ENCODE measurements around the gene KRTAP1-4. TPM values are rescaled to one million over a fixed set of nuclear protein-coding genes. Genes with fewer than 3 reads are reported as not detected.
"Not testable (repeated sequence)": the region's sequence is repeated elsewhere in the genome, so short reads cannot be mapped to it uniquely, and the experiment has no call there.

Gene KRTAP1-4, protein sequence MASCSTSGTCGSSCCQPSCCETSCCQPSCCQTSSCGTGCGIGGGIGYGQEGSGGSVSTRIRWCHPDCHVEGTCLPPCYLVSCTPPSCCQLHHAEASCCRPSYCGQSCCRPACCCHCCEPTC
- total RNA-seq, result not detected

- no peak for ATAC-seq
- Mint-ChIP-seq H3K27ac (no peak within 1 kb of the TSS), H3K9me3 (no peaks in the 10 kb centered on the region)
Measured at GRCh38 chr17:41029633-41030245, at the start of gene KRTAP1-4. Gene KRTAP1-4, minus strand, starts transcription at chr17:41030195. Its CDS starts 117 bp downstream, at chr17:41030078.

GRCh38 chr17:41076788-41077187 is 46.8 kb upstream of the KRTAP1-4 start:
- Mint-ChIP-seq H3K4me1 (ENCODE audit: low read depth in 2 of 2) (no peaks in the 10 kb centered on the region), H3K27me3 (peaks cover 30 to 38% of the 10 kb centered on the region in 2 donors), H3K36me3 (no peaks in the 10 kb centered on the region), H3K9me3 (no peaks in the 10 kb centered on the region), H3K27ac (no peak overlapping the region), H3K4me3 (no peak overlapping the region)
- no peak for ATAC-seq
- no peak for DNase-seq (ENCODE audit: low spot score)

More at GRCh38 chr17:41029633-41030245, at the start of gene KRTAP1-4:
- H3K4me1 Mint-ChIP-seq (ENCODE audit: low read depth in 2 of 2), result no peaks in the 10 kb centered on the region
- peaks cover 23 to 61% of the 10 kb centered on the region in 2 donors for H3K27me3 Mint-ChIP-seq
- DNase-seq (ENCODE audit: low spot score), result no peak
- no peak within 1 kb of the TSS for H3K4me3 Mint-ChIP-seq
- H3K36me3 Mint-ChIP-seq, result no peaks in the 10 kb centered on the region

GRCh38 chr17:41073676-41074075 is 43.7 kb upstream of the KRTAP1-4 start:
- DNase-seq (ENCODE audit: low spot score) (no peak), ATAC-seq (no peak)
- Mint-ChIP-seq H3K4me1 (ENCODE audit: low read depth in 2 of 2) (no peaks in the 10 kb centered on the region), H3K4me3 (no peak overlapping the region), H3K9me3 (no peaks in the 10 kb centered on the region), H3K27me3 (peaks cover 24 to 27% of the 10 kb centered on the region in 2 donors), H3K27ac (no peak overlapping the region), H3K36me3 (no peaks in the 10 kb centered on the region)

DNA sequence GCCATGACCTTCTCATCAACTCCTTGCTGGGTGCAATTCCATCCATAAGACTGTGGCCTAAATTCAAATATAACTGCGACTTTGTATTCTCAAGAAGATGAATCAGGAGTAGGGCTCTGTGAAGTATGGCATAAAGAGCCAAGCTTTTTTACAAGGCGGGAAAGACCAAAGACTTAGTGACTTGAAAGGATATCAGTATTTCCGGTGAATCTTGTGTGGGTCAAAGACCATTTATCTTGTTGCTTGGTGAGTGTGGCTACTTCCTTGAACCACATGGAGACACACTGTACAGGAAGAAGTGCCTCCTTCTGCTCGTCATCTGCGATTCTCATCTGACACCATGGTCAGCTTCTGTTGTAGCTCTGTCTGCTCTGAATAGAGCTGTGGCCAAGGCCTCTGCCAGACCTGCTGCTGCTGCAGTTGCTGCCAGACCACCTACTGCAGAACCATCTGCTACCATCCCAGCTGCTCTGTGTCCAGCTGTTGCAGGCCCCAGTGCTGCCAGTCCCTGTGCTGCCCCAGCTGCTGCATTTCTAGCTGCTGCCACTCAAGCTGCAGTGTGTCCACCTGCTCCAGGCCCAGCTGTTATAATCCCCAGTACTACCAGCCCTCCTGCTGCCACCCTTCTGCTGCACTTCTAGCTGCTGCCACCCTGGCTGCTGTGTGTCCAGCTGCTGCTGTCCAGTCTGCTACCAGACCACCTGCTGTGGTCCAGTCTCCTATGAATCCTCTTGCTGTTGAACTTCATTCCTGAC is 41.8 kb upstream of the KRTAP1-4 start:
- ATAC-seq, result peak in 1 of 2 donors; percentile 45
- Mint-ChIP-seq H3K9me3 (no peaks in the 10 kb centered on the region), H3K36me3 (no peaks in the 10 kb centered on the region)

GRCh38 chr17:41069031-41069430 is 39.0 kb upstream of the KRTAP1-4 start:
- Mint-ChIP-seq H3K36me3 (no peaks in the 10 kb centered on the region), H3K27ac (no peak overlapping the region), H3K4me1 (ENCODE audit: low read depth in 2 of 2) (no peaks in the 10 kb centered on the region), H3K27me3 (peaks cover 4 to 11% of the 10 kb centered on the region in 2 donors), H3K4me3 (no peak overlapping the region), H3K9me3 (no peaks in the 10 kb centered on the region)
- ATAC-seq (no peak), DNase-seq (ENCODE audit: low spot score) (no peak)

More for the DNA sequence above, 41.8 kb upstream of the KRTAP1-4 start:
- no peak overlapping the region for H3K27ac Mint-ChIP-seq
- no peak for DNase-seq (ENCODE audit: low spot score)
- H3K4me1 Mint-ChIP-seq (ENCODE audit: low read depth in 2 of 2), result no peaks in the 10 kb centered on the region
- no peak overlapping the region for H3K4me3 Mint-ChIP-seq
- peaks cover 15 to 20% of the 10 kb centered on the region in 2 donors for H3K27me3 Mint-ChIP-seq

DNA sequence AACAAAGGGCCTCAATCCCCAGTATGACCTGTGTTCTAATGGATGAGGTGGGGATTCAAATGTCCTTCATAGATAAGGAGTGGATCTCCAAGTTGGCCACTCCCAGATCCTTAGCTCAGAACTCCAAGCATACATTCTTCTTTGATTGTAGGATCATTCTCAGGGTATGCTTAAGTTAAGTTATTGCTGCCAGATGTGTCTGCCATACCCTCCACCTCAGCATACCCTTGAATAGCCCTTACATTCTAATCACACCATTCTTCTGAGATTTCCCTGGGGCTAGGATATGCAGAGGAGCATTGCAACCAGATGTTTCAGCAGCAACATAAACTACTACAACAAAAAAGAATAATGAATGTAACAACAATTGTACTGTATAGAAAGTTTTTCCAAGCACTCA is 37.3 kb upstream of the KRTAP1-4 start:
- Mint-ChIP-seq H3K4me1 (ENCODE audit: low read depth in 2 of 2) (no peaks in the 10 kb centered on the region), H3K27ac (no peak overlapping the region), H3K36me3 (no peaks in the 10 kb centered on the region)

DNA sequence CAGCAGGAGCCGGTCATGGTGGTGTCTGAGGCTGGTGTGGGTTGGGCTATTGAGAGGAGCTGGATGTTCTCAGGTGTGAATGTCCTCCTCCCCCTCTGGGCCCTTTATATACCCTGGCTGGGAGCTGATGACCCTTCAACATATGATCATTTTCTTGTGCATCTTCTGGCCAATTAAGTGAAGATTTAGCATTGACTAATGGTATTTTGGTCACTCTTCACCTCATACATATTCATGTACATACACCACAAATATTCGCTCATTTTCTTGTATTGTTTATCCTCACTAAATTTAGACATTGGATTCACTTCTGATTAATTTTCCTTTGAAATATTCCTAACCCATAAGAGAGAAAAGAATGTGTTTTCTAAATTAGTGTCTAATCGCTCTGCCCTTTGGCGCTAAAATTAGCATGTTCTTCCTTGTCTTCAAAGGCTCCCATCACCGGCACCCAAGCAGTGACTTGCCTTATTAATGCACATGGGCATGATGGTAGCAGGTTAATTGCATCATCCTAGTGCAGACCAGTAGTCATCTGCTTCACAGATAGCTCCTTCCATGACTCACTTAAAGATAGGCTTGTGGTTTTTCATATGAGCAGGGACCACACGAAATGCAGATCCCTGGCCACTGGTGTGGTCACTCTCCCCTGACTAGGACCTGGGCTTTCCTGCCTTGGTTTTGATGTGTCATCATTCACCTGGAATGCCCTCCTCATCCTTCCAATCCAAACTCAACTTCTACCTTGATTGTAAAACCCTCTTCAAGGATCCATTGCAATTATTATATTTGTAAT is 36.0 kb upstream of the KRTAP1-4 start, which contains the start of gene KRTAP2-4:
KRTAP2-4 (minus strand) TSS at position 51 of the 796 bp plus-strand sequence; CDS start at position 17, 34 bp downstream.
- peaks cover 11 to 30% of the 10 kb centered on the region in 2 donors for H3K27me3 Mint-ChIP-seq
- H3K4me3 Mint-ChIP-seq, result no peak within 1 kb of the TSS
- DNase-seq (ENCODE audit: low spot score), result no peak
- no peaks in the 10 kb centered on the region for H3K9me3 Mint-ChIP-seq
- H3K36me3 Mint-ChIP-seq, result no peaks in the 10 kb centered on the region
- peak; percentile 11 to 53 for ATAC-seq
- no peaks in the 10 kb centered on the region for H3K4me1 Mint-ChIP-seq (ENCODE audit: low read depth in 2 of 2)
- H3K27ac Mint-ChIP-seq, result no peak within 1 kb of the TSS

More for the DNA sequence above, 37.3 kb upstream of the KRTAP1-4 start:
- DNase-seq (ENCODE audit: low spot score) (no peak), ATAC-seq (no peak)
- Mint-ChIP-seq H3K9me3 (no peaks in the 10 kb centered on the region), H3K4me3 (no peak overlapping the region), H3K27me3 (peaks cover 6 to 17% of the 10 kb centered on the region in 2 donors)

DNA sequence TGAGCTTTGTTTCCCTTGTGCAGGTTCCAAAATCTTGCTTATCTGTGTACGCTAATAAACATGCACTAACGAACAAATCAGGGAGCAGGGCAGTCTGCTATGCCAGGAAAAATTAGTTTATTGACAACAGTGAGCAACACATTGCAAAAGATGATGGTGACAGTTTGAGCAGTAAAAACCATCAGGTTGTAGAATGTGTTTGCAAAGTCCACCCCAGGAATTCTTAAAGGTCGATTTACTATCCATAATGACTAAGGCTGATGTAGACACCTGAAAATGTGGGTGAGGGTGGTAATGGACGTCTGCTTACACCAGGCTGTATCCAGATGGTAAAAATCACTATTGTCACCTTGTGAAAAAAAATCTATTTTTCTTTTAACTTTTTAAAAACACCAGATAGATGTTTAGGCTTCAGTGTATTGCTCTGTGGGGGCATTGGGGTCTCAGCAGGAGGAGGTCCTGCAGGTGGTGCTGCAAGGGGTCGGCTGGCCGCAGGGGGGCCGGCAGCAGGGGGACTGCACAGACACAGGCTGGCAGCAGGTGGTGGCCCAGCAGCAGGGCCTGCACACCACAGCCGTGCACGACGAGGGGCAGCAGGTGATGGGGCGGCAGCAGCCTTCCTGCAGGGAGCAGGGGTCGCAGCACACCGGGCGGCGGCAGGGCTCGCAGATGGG is 35.2 kb upstream of the KRTAP1-4 start:
- not testable (repeated sequence) for H3K27ac Mint-ChIP-seq; H3K9me3 Mint-ChIP-seq; H3K4me1 Mint-ChIP-seq (ENCODE audit: low read depth in 2 of 2); DNase-seq (ENCODE audit: low spot score); H3K36me3 Mint-ChIP-seq; H3K4me3 Mint-ChIP-seq
- ATAC-seq, result peak in 1 of 2 donors; percentile 7
- peaks cover 20 to 39% of the 10 kb centered on the region in 2 donors for H3K27me3 Mint-ChIP-seq

GRCh38 chr17:41064301-41064700 is 34.3 kb upstream of the KRTAP1-4 start:
- Mint-ChIP-seq H3K4me1 (ENCODE audit: low read depth in 2 of 2) (no peaks in the 10 kb centered on the region), H3K27ac (no peak overlapping the region), H3K4me3 (no peak overlapping the region), H3K9me3 (no peaks in the 10 kb centered on the region), H3K27me3 (peaks cover 23 to 43% of the 10 kb centered on the region in 2 donors), H3K36me3 (no peaks in the 10 kb centered on the region)
- no peak for ATAC-seq
- DNase-seq (ENCODE audit: low spot score), result no peak

- Mint-ChIP-seq H3K4me1 (ENCODE audit: low read depth in 2 of 2) (no peaks in the 10 kb centered on the region), H3K27me3 (peaks cover 26 to 48% of the 10 kb centered on the region in 2 donors), H3K9me3 (no peaks in the 10 kb centered on the region), H3K36me3 (no peaks in the 10 kb centered on the region), H3K4me3 (no peak overlapping the region), H3K27ac (no peak overlapping the region)
- DNase-seq (ENCODE audit: low spot score) (no peak), ATAC-seq (no peak)
Measured at GRCh38 chr17:41063449-41063848, 33.5 kb upstream of the KRTAP1-4 start.

GRCh38 chr17:41061964-41062363 is 32.0 kb upstream of the KRTAP1-4 start:
- H3K4me1 Mint-ChIP-seq (ENCODE audit: low read depth in 2 of 2), result no peaks in the 10 kb centered on the region
- ATAC-seq, result no peak
- no peak for DNase-seq (ENCODE audit: low spot score)
- H3K36me3 Mint-ChIP-seq, result peaks cover 4% of the 10 kb centered on the region
- H3K27me3 Mint-ChIP-seq, result peaks cover 34 to 57% of the 10 kb centered on the region in 2 donors
- H3K27ac Mint-ChIP-seq, result no peak overlapping the region
- H3K4me3 Mint-ChIP-seq, result no peak overlapping the region
- no peaks in the 10 kb centered on the region for H3K9me3 Mint-ChIP-seq

GRCh38 chr17:41060052-41060604 is 30.1 kb upstream of the KRTAP1-4 start, which contains the start of gene KRTAP2-3:
Gene KRTAP2-3, minus strand, starts transcription at chr17:41060114. Its CDS starts 64 bp downstream, at chr17:41060050.
- Mint-ChIP-seq H3K4me1 (ENCODE audit: low read depth in 2 of 2) (no peaks in the 10 kb centered on the region), H3K27ac (no peak within 1 kb of the TSS), H3K36me3 (peaks cover 4% of the 10 kb centered on the region), H3K27me3 (peaks cover 35 to 59% of the 10 kb centered on the region in 2 donors), H3K4me3 (no peak within 1 kb of the TSS), H3K9me3 (no peaks in the 10 kb centered on the region)
- ATAC-seq (no peak), DNase-seq (ENCODE audit: low spot score) (no peak)

Measured in natural killer cell treated with Interleukin-12 subunit alpha and Interleukin-12 subunit beta and Interleukin-15 and Interleukin-18, amount 100 ng/mL, for 72 hours (primary cell).